LHCN-M2 (cell line): Measurements from ENCODE around the gene NANOS2. TPM values are rescaled to one million over a fixed set of nuclear protein-coding genes. Genes with fewer than 3 reads are reported as not detected.

ENCODE experiments used
- DNase-seq: peaks from one replicate; pipeline ENCODE4 v3.0.0-alpha.2; 2012; ENCODE audit warnings: low read depth
- polyA plus RNA-seq: library from polyadenylated mRNA; unstranded; fragments of >200 nt; gene quantifications from one replicate; pipeline ENCODE4 v1.2.1, GENCODE V29; 2012; ENCODE audit warnings: missing spikeins
- total RNA-seq: library from RNA; depleted of rRNA; stranded (reverse); fragments of >200 nt; gene quantifications from 2 replicates; pipeline ENCODE4 v1.2.3, GENCODE V29; 2014; rRNA removed

Gene NANOS2
- not detected in 2 replicates for total RNA-seq
- not detected for polyA plus RNA-seq

DNA sequence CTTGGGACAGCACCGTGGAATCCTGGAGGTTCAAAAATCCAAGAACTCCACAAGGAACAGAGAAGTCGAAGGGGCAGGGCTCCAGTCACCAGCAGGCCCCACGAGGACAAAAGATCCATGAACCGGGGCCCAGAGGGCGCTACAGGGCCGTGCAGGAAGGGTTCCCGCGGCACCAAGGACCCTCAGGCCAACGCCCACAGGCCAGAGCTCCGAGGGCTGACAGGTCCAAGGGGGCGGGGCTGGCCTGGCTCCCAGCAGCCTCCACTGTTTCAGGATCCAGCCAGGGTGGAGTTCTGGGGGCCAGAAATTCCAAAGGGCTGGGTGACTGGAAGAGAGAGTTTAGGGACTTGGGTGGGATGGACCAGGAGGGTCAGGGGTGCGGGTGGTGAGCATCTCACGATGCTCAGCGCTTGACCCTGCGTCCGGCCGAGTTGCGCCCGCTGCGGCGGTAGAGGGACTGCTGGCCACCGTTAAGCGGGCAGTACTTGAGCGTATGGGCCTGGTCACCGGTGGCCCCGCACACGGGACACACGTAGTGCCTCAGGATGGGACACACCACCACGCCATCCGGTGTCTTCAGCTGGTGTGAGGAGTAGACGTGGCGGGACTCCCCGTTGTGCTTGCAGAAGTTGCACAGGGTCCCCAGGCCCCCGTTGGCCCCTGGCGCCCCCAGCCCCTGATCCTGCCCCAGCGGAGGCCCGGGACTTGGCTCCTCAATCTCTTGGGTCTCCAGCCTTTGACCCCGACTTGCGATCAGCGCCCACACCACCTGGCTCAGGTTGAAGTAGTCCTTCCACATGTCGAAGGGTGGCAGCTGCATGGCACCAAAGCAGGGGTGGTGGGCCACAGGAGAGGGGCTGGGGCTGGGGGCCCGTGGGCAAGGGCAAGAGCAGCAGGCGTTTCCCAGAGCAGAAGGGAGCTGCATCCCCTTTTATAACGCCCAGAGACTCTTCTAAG lies at the start of gene NANOS2:
TSS of gene NANOS2 (minus strand) at position 905 of the 957 bp plus-strand sequence. CDS start at position 820, 85 bp downstream.
- DNase-seq, result no peak

- DNase-seq, result no peak
Measured at GRCh38 chr19:45962021-45962420, 47.4 kb upstream of the NANOS2 start.

DNA sequence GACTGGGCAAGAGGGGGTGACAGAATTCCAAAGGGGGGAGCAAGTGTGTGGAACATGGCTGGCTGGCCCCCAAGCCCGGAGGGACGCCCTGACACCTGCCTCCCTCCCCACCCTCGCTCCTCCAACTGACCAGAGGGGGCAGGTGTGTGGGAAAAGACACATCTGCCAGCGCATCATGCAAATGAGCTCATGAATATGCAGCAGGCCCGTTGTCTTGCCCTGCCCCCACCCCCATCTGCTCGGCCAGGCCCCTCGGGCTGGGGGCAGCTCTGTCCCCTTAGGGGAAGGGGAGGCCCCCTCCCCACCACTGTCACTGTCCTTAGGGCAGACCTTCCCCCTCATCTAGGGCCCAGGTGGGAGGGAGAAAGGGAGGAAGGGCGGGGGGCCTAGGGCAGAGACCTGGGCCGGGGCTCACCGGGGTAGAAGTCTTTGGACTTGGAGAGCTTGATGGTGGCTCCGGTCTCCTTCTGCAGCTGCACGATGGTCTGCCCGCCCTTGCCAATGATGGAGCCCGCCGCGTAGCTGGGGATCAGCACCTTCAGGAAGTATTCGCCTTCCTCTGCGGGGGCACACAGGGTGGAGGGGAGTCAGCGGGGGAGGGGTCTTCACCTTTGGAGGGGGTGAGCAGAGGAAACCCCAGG lies 46.1 kb upstream of the NANOS2 start:
- DNase-seq, result no peak

DNA sequence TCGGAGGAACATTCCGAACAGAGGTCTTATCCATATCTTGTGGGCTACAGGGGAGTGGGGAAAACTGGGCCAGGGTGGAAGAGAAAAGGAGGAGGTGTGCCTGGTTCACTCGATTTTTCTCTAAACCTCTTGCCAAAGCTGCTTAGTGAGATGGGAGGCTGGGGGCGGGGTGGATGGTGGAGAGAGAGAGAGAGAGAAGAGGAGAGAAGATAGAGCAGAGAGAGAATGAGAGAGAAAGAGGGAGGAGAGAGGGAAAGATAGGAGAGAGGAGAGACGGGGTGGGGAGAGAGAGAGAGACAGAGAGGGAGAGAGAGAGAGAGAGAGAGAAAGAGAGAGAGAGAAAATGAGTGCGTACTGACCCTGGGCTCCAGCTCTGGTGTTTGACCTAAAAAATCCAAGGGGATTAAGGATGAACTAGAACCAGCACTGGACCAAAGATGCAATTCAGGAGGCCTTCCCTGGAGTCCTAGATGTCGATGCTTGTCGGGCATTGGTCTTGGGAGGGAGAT lies 45.0 kb upstream of the NANOS2 start:
- no peak for DNase-seq

DNA sequence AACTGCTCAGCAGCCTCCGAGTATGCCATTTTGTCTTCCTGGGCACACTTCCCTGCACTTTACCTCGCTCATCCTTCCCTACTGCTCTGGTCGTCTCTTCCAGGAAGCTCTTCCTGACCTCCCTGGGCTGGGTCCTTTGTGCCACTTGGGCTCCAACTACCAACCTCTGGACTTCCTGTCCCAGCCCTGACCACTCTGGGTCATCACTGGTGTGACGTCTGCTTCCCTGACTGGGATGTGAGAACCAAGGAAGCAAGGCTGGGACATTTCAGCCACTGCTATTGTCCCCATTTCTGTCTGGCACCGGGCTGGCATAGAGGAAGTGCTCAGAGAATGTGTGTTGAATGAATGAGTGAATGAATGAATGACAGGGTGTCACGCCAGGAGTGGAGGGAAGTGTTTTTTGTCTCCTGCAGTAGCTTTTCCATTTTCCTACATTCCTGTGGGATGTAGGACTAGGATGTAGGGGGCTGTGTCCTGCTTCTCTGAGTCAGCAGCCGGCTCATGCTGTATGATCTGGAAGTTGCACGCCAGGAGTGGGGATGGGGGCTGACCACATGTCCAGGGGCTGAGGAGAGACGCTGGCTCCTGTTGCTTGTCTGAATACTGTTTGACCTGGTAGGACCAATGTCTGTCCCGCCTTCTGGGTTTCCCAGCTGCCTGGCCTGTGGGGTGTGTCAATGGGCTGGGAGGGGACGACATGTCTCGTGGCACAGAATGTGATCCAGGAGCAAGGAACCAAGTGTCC lies 44.4 kb upstream of the NANOS2 start:
- DNase-seq, result no peak

DNA sequence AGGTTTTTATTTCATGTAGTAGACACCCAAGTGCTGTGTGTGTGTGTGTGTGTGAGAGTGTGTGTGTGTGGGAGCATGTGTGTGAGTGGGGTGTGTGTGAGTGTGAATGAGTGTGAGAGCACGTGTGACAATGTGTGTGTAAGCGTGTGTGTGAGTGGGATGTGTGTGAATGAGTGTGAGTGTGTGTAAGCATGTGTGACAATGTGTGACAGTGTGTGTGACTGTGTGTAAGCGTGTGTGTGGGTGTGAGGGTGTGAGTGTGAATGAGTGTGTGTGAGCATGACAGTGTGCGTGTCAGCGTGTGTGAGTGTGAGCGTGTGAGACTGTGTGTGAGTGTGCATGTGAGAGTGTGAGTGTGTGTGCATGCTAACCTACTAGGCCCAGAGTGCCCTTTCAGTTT lies 43.7 kb upstream of the NANOS2 start:
- no peak for DNase-seq

GRCh38 chr19:45955905-45956608 lies 41.5 kb upstream of the NANOS2 start:
- DNase-seq, result no peak

DNA sequence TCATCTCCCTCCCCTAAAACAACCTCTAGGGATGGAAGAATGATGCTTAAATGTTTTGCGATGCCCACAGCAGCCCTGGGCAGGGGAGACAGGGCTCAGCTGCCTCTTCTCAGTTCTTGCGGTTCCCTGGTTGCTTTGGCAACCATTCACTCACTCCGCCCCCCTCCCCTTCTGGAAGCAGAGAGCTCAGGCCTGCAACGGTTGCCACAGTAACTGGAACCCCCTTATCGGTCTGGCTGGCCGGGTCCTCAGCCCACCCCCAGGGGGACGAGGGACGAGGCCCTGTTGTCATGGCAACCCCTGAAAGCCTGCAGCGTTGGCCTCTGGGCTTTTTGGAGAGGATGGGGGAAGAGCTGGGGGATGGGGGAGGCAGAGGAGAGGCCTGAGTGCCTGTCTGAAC lies 39.6 kb upstream of the NANOS2 start:
- DNase-seq, result no peak

GRCh38 chr19:45953676-45954075 lies 39.1 kb upstream of the NANOS2 start:
- DNase-seq, result peak; percentile 9

DNA sequence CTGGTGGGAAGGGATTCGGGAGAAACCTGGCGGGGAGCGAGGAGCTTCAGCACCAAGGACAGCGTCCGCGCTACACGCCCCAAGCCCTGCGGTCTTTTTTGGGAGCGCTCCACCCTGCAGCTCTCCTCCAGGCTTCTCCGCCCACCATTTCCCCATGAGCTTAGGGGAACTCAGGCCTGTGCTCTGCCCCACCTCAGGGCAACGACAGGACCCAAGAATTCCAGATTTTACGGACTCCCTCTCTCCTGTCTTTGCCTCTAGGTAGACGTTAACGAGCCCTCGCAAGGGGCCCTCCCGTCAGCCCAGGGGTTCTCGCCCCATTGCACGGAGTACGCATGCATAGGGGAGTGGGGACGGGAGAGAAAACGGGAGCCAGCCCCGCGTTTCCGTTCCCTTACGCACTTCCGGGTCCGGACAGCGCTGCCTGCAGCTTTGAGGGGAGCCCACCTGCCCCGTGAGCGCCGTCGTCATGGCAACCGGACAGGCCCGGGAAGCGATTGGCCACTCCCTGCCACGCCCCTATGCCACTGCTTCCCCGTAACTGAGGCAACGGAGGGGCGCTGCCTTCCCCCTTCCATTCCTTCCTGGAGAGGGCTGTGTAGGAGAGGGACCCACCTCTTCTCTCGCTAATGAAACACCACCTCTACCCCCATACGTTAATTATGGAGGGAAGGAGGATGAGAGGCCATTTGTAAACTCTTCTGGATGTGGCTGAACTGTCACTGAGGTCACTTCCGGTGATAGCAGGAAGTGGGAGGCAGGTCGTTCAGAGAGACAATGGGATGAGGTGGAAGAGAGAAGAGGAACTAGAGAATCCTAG lies 38.3 kb upstream of the NANOS2 start:
- peak; percentile 30 for DNase-seq

DNA sequence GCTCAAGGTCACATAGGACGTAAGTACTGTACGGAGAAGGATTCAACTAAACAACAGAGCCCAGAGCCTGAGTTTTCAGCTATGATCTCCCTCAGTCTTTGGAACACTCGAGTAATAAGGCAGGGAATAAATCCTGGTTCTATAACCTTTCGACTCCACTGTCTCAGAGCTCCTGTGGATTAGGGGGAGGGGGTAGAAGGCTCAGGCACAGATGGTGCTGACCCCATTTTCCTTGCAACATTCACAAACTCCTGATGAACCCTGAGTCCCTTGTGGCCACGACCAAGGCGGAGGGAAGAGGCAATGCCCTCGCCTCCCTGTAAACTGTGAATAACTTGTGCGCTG lies 37.7 kb upstream of the NANOS2 start:
- no peak for DNase-seq

GRCh38 chr19:45947926-45948325 lies 33.3 kb upstream of the NANOS2 start:
- peak; percentile 16 for DNase-seq

DNA sequence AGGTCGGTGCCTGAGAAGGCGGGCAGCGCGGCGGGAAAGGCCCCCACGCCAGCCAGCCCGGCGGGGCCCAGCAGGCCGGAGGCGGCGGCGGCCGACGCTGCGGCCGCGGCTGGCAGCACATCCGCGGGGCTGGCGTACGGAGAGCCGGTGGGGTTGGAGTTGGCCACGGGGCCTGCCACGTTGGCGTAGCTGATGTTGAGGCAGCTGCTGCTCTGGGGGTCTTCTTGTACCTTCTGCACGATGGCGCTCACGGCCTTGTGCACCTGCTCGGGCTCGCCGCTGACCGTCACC lies 25.9 kb upstream of the NANOS2 start:
- no peak for DNase-seq

DNA sequence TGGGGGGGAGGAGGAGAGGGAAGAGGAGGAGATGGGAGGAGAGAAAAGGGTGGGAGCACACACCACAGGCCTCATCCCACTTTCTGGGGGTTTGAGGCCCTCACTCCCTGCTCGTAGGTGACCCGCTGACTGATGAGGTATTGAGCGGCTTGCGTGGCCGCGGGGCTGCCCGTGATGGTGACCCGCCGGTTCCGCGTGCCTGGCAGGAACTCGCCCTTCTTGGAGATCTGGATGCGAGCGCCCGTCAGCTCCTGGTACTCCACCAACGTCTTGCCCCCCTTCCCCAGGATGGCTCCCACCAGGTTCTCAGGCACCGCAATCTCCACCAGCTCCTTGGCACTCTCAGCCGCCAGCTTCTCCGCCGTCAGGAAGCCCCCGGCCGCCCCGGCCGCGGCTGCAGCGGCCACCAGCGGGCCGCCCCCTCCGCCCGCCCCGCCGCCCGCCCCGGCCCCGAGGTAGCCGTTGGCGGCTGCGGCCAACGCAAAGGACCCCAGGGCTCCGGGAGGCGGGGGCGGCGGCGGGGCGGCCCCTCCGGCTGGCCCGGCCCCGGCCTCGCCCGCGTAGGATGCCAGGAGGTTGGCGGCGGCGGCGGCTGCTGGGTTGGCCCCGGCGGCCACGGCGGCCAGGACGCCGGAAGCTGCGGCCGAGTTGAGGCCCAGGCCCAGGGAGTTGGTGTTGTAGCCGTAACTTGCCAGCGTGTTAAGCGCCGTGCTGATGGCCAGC lies 25.4 kb upstream of the NANOS2 start:
- no peak for DNase-seq

DNA sequence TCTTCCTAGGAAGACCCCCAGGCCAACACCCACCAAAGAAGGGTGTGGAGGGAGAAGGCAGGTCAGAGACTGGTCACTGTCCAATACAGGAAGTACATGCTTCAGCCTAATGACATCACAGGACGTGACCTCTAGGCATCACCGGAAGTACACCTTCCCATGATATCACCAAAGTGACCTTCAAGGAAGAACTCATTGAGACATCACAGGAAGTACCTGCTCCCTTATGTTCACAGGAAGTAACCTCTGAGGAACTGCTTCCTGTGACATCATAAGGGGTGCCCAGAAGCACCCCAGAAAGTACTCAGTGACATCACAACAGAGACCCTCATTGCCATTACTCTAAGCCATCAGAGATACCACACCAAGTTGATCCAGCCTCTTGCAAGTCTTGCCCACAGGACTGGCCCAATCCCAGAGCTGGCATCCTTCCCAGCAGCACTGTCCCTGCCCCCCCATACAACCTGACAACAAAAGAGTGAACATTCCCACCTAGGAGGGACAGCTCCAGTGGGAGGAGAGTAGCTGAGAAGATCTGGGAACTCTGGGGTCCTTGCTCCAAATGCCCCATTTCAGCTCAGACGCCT lies 24.2 kb upstream of the NANOS2 start:
- no peak for DNase-seq

GRCh38 chr19:45935267-45935666 lies 20.7 kb upstream of the NANOS2 start:
- DNase-seq, result no peak

- DNase-seq, result no peak
Measured at GRCh38 chr19:45934551-45935230, 20.1 kb upstream of the NANOS2 start.

GRCh38 chr19:45933759-45934158 lies 19.2 kb upstream of the NANOS2 start:
- DNase-seq, result no peak

DNA sequence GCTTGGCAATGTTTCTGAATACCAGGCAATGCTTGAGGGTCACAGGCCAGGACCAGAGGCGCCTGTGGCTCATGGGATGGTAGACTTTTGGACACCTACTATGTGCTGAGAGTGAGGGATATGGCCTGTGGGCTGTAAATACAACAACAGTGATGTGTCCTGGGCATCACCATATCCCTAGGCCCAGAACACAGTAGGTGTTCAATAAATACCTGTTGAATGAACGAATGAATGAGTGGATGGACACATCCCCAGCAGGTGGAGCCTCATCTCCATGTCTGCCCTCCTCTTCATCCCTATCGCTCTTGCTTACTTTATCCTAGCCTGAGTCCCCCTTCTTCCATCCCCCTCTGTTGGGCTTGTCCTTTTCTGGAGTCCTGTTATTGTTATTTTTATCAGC lies 16.5 kb upstream of the NANOS2 start:
- DNase-seq, result no peak
